Measurements from ENCODE around the gene NFYC.

NFYC gene

DNA sequence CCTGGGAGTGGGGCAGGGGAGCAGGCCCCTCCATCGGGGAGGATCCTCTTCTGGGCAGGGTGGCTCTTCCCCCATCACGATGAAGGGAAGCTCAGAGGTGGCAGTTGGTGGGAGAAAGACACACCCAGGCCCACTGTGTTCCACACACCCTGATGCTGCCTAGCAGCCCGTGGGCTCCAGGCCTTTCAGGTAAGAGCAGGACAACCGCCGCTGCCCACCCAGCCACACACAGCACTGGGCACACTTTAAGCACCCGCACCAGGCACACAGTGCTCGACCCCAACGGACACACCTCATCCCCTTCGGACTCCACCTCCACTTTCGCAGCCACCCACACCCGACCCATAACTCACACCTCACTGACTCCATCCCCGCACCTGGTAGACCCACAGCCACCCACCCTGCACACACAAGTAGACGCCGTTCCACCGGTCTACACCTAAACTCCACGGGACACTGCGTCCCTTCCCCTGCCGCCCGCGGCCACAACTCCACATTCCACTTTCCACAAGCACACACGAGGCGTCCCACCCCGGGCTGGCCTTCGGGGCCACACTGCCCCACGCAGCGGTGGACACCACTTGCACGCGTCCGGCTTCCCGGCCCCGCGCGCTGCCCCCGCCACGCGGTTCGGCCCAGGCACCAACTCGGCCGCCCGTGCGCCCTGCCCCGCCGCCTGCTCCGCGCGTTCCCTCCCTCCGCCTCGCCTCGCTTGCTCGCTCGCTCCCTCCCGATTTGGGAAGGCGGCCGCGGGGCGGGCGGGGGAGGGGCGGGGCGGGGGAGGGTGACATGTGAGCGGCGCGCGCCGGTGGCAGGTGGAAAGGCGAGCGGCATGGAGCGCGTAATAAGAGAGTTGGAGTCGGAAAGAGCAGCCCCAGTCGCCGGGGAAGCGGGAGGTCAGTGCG, 91.7 kb downstream of the NFYC start, which contains the start of gene KCNQ4:
Gene KCNQ4 (plus strand): TSS at position 787 of the 905 bp plus-strand sequence. CDS start 307 bp downstream, outside the sequence.
- peak; percentile 14 for DNase-seq

DNA sequence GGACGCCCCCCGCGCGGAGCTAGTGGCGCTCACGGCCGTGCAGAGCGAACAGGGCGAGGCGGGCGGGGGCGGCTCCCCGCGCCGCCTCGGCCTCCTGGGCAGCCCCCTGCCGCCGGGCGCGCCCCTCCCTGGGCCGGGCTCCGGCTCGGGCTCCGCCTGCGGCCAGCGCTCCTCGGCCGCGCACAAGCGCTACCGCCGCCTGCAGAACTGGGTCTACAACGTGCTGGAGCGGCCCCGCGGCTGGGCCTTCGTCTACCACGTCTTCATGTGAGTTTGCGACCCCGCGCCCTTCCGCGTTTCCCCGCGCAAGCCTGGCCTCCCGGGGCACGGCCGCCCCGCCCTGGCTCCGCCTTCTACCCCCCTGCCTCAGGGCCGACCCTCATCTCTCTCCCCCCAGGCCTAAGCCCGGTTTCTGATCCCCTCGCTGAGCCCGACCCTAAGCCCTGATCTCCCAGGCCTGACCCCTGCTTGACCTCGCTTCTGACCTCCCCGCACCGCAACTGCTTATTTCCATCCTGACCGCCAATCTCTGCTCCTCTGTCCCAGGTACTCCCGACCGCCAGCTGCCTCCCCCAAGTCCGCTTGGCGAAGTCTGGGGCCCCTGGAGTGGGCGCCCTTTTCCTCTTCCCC, 92.8 kb downstream of the NFYC start:
- no peak for DNase-seq

DNA sequence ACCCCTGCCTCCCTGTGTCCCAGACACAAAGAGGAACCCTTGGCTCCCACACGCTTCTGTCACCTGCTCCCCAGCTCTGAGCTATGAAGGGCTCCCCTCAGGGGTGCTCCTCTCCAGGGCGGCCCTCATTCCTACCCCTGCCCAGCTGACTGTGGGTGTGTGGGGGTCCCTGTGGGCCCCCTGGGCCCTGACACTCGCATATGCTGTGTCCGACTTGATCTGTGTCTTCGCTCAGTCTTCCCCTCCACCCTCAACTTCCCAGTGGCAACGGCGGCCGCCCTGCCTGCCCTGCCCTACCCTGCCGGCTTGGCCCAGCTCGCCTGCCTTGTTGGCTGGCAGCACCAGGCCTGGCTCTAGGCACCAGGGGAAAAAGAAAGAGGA, 93.3 kb downstream of the NFYC start:
- no peak for DNase-seq

DNA sequence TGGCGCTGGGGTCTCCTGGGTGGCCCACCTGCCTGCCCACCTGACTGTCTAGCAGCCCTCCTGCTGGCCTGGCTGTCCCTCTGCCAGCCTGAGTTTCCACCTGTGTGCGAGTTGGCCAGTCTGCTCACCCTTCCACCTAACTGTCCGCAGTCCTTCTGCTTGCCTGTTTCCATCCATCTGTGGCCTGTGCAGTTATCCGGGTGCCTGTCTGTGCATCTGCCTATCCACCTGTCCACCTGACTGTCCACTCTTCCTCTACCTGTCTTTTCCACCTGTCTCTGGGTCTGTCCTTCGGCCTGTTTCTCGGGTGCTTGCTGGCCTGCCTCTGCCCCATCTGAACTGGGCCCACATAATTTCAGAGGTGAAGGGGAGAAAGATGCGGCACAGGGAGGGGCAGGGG, 93.9 kb downstream of the NFYC start:
- DNase-seq: no peak

DNA sequence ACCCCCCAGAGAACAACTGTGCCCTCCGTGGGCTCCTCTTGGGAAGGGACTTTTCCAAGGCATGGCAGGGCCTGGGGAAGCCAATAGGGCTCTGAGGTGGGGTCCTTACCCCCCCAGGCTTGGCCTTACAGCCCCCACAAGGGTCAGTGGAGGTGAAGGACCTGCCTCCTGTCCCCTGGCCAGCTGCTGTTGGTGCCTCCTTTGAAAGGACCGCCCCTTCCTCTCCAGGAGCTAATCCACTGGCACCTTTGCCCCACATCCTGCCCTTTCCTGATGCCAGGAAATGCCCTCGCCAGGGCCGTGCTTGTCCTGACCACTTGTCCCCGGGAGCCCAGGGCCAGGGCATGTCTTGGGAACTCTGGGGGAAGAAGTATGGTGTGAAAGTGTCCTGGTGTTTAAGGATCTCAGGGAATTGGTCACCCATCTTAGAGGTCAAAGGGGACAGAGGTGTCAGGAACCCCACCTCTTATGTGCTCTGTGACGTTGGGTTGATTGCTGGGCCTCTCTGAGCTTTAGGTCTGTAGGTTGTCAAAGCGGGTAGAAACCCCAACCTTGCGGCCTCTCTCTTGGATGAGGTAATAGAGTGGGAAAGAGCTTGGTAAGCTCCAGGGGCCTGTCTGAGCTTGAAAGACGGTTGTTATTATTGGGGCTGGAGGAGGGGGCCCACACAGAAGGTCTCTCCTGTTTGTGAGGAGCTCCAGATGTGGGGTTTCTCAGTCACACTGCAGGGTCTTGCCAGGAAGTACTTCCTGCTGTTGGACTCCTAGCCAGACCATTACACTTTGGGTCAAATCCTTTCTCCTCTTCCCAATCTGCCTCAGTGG, 94.9 kb downstream of the NFYC start:
- DNase-seq: no peak

DNA sequence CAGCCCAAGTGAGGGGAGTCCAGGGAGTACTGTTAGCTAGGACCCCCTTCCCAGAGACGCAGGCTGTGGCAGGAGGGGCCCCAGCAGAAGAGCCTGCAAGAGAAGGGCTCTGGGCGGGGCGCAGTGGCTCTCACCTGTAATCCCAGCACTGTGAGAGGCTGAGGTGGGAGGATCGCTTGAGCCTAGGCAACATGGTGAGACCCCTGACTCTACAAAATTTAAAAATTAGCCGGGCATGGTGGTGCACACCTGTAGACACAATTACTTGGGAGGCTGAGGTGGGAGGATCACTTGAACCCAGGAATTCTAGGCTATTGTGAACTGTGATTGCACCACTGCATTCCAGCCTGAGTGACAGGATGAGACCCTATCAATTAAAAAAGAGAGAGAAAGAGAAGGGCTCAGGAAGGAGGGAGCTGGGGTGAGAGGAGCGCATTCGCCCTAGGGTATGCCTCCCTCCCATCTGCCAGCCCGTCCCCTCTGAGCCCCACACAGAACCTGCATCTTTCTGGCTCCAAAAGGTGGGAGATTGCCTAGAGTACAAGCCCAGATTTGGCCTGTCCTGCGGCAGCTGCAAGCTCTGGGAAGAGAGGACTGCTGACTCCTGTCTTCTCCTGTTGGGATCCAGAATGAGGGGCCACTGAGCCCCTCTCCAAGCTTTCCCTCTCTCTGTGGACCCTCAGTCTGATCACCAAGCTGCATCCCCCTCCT, 95.6 kb downstream of the NFYC start:
- DNase-seq: no peak

DNA sequence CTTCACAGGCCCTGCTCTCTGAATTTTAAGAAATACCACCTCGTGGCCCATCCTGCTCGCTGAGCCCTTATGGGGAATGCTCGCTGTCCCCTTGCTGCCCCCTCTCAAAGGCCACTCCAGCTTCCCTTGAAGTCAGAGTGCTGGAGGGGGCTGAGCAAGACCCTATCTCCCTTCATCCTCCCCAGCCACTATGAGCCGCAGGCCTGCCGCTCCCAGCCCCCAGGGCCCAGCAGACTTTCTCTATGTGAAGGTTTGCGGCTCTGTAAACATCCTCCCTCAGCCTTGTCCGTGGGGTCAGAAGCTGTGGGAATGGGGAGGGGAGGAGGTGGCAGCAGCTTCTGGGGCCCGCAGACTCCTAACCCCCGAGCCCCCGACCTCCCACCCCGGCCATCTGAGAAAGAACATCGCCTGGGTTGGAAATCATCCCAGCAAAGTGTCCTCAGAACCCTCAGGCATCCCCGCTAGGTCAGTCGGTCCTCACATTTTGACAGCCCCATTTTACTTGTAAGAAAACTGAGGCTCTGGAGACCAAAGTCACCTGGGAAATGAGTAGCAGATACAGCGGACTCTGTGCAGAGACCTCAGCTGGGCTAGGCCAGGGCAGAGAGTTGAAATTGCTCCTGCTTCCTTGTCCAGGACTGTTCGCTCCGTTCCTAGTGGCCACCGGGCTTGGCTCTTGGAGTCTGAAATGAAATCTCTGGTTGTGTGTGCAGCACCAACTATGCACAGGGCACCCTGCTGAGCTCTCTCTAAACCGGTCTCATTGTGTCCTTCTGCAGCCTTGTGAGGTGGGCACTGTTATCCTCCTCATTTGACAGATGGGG, 96.4 kb downstream of the NFYC start:
- DNase-seq: no peak

DNA sequence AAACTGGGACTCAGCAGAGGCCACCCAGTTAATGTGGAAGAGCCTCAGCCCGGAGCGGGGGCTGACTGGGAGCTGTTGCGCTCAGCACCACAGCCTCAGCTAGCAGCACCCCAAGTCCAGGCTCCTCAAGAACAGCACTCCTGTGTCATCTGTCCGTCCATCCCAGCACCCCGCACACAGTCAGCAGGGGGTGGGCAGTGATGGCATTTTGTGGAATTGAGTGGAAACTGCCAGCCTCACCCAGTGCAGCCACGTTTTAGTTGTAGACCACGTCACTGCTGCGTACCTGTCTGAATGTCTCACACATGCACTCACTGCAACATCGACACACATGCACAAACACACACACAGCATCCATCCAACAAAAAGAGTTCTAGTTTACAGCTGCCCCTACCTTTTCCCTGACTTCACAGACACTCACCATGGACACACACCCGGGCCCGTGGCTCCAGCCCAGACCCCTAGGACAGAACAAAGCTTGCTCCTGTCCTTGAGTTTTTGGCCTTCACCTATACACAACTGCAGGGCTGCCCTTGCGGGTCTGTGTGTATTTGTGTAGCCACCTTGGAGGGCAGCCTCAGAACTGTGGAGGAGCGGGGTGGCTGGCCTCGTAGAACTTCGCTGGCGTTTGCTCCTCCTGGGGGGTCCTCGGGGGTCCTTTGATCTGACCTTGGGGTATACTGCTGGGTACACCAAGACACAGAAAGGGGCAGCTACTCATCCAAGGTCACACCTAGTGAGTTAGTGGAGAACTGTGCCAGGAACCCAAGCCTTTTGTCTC, 97.2 kb downstream of the NFYC start:
- no peak for DNase-seq

DNA sequence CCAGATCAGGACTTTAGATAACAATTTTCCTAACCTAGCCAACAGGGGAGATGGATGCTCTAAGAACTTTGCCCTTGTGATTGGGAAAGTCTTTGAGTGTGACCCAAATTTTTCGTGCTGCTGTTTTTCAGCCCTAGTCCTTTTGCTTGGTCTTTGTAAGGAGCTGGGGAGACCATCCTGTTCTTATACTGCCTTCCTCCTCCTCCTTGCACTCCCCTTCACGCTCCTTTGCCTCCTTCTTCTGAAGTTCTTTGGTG, 97.8 kb downstream of the NFYC start:
- DNase-seq: no peak

DNA sequence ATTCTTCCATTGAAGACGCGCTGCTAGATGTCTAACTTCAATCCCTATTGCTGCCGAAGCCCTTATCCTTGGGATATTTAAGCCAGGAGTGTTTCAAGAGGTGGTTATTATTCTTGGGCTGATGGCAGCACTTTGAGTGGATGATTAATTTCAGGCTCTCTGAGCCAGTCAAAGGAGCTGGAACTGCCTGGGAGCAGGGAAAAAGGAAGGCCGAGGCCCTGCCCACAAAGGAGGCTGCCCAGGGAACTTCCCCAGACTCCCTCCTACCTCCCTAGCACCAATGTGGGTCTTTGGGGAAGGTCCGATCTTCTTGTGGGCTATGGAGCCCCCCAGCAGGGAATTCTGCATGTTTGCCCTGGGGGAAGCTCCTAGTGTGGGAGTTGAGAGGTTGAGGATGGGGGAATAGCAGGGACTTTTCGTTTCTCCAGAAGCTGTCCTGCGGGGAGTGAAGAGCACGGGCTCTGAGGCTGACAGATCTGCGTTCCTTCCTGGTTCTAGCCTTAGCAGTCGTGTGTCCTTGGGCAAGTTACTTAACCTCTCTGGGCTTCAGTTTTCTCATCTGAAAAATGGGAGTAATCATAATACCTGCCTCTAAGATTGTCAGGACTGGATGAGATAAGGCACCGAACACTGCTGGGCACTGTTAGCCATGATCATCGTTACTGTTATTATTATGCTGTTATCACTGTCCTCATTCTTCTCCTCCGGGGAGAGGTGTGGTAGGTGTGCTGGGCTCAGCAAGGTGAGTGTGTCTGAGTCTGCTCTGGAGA, 98.3 kb downstream of the NFYC start:
- DNase-seq: no peak

DNA sequence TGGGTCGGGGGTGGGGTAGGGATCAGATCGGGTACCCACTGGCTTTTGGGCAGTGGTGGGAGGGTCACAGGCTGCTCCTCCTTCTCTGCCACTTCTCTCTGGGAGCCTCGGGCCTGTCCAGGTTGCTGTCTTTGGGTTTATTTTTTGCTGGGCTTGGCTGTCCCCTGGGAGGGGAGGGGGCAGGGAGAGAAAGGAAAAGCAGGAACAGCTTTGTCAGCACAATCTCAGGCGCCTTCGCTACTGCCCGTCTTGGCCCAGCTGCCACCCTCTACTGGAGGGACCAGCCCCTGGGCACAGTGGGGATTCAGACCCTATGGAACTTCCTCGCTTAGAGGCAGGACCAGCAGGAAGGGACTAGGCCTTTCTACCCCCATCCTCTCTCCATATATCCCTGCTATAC, 100.5 kb downstream of the NFYC start:
- no peak for DNase-seq

DNA sequence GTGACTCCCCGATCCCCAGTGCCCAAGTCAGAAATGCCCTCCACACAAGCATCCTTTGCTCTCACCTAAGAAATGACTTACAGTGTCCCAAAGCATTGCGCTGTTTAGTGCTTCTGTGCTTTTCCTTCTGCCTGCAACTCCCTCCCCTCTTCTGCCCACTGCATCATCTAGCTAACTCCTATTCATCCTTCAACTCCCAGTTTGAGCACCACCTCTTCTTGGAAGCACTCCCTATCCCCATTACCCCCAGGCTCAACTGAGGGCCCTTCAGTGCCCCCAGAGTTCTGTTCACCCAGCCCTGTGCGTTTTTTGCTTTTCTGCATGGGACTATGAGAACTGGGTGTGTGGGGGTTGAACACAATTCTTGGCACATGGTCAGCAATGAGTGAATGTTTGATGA, 102.1 kb downstream of the NFYC start:
- DNase-seq: no peak

DNA sequence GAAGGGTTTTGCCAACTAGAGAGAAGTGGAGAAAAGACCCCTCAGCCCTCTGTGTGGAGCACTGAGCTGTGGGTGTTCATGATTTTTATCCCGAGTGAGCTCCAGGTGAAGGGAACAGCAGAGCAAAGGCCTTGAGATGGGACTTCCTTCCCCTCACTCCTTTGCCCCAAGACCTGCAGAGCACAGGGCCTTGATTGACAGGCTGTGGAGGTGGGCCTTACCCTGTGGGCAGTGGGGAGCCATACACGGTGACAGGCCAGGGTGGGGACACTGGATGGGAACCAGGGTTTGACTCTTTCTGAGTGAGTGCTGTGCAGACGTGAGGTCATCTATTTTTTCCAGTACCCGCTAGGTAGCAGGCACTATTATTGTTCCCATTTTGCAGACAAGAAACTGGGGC, 102.5 kb downstream of the NFYC start:
- DNase-seq: no peak

DNA sequence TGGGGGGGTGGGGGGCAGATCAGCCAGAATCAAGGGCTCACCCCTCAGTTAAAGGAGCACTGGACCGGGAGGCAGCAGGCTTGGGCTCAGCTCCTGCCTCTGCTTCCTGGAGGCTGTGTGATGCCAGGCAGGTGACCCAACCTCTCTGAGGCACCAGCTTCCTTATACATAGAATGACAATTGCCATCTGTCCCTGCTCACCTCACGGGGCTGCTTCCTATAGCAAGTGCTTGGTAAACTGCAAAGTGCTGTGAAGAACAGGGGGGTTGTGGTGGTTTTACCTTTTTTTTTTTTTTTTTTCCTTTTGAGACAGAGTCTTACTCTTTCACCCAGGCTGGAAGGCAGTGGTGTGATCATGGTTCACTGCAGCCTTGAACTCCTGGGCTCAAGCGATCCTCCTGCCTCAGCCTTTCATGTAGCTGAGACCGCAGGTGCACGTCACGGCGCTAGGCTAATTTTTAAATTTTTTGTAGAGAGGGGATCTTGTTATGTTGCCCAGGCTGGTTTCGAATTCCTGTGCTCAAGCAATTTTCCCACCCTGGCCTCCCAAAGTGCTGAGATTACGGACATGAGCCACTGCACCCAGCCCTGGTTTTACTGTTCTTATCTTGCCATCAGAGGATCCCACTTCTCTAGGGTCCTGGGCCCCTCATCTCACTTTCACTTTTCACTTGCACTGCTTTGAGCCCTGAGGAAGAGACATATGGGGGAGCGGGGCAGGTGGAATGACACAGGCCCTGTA, 103.6 kb downstream of the NFYC start:
- DNase-seq: no peak

DNA sequence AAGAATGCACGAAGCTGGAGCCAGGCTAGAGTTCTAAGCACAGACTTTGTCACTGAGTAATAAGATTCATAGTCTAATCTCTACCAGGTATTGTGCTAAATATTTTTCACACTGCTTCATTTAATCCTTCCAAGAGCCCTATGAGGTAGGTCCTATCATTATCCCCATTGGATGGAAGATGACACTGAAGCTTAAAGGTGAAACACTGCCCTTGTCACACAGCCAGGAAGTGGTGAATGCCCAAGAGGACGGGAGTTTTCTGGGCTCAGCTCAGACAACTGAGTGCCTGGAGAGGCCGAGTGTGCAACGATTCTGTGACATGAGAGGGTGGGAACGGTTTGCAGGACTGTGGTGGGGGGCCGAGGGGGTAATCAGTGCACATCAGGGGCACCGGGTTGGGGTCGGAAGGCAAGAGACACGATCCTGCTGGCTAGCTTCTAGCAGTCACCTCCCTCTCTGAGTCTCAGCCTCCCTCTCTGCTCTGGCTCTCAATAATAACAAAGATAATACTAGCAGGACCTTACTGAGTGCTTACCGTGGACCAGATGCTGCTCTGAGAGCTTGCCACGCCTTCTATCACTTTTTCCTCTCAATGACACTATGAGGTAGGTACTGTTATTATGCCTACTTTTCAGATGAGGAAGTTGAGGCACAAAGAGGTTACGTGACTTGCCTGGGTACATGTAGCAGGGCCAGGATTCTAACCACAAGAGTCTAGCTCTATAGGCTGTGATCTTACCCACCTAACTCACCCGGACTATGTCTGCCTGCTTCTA, 104.5 kb downstream of the NFYC start:
- no peak for DNase-seq

DNA sequence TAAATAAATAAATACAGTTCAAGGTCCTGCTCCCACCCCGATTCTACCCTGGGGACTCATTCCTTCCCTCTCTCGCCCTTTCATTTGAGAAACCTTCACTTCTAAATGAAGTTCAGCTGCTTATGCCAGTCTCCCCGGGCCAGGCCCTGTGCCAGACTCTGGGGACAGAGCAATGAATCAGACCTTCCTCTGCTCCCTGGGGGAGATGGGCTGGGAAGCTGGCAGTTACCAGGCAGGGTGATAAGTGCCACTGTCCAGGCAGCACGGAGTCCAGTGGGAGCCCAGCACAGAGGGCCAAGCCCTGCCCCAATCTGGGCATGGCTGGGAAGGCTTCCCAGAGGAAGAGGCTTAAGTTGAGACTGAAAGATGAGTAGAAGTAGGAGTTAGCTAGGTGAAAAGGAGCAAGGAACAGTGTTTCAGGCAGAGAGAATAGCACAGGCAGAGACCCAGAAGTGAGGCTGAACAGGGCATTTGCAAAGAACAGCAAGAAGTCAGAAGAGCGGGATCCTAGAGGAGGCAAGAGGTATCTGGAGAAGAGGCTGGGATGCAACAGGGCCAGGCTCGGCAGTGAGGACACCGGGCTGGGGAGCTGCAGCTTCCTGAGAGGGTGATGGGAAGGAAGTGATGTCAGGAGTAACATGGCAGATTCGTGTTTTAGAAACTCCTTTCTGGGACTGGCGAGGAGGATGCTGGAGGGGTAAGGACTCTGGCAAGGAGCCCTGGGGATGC, 105.6 kb downstream of the NFYC start:
- DNase-seq: no peak

DNA sequence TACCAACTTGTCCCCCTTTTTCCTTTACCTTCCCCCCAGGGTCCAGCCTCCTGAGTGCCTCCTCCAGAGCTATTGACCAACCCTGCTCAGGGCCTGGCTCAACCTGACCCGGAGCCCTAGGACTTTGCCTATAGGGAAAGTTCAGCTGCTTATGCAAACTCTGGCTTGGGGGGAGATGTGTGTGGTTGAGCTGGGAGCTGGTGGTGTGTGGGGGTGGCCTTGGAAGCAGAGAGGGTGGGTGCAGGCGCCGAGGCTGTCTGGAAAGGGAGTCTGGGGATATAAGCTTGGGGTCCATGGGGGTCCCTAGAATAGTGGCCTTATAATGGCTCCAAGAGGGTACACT, 106.1 kb downstream of the NFYC start:
- no peak for DNase-seq
